Measurements from ENCODE around the gene RSAD2. TPM values are rescaled to one million over a fixed set of nuclear protein-coding genes. Genes with fewer than 3 reads are reported as not detected.
"Not testable (repeated sequence)": the region's sequence is repeated elsewhere in the genome, so short reads cannot be mapped to it uniquely, and the experiment has no call there.

RSAD2 gene
- total RNA-seq, 2 experiments from 2014 or later: 9.1 to 9.9 TPM

DNA sequence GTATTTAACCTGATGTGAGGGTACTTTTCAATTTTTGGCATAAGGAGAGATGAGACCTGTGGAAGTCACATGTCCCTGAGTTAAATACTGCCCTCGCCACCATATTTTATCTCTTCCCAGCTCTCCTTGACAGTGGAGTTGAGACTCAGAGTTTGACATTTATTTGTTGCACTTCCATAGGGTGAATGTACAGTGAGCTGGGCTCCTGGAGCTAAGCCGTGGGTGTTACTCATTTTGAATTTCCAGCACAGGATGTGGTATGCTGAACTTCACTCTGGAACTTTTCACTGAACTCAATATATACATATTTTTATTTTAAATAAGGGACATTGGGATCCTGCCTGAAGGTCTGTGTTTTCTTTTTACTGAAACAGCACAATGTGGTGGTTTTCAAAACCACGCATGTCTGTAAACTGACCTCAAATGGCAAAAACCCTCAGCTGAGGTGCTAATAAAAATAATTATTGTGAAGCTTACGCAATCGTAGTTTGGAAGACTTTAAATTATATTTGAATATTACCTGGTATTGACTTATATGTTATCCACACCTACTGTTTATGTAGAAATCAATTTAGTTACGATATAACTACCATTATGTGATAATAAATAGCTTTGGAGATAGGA lies 51.7 kb downstream of the RSAD2 start:
- H3K4me3 Mint-ChIP-seq: no peak overlapping the region
- no peaks in the 10 kb centered on the region for H3K27me3 Mint-ChIP-seq (ENCODE audit: low read depth)
- intact Hi-C loops (cut with micrococcal nuclease): no loop called here
- peaks cover 42% of the 10 kb centered on the region for H3K36me3 Mint-ChIP-seq (ENCODE audit: low read depth)
- peaks cover 19% of the 10 kb centered on the region for H3K9me3 Mint-ChIP-seq
- DNase-seq: no peak
- no peak overlapping the region for H3K27ac Mint-ChIP-seq
- CTCF ChIA-PET: interaction anchor here (0.6 to 2.1 kb wide), 12 partner anchors 10 to 129 kb away, joined by 3 to 10 read pairs (median 4); no protein-coding TSS in a partner anchor
- H3K4me1 Mint-ChIP-seq (ENCODE audit: low read depth): peaks cover 68% of the 10 kb centered on the region

DNA sequence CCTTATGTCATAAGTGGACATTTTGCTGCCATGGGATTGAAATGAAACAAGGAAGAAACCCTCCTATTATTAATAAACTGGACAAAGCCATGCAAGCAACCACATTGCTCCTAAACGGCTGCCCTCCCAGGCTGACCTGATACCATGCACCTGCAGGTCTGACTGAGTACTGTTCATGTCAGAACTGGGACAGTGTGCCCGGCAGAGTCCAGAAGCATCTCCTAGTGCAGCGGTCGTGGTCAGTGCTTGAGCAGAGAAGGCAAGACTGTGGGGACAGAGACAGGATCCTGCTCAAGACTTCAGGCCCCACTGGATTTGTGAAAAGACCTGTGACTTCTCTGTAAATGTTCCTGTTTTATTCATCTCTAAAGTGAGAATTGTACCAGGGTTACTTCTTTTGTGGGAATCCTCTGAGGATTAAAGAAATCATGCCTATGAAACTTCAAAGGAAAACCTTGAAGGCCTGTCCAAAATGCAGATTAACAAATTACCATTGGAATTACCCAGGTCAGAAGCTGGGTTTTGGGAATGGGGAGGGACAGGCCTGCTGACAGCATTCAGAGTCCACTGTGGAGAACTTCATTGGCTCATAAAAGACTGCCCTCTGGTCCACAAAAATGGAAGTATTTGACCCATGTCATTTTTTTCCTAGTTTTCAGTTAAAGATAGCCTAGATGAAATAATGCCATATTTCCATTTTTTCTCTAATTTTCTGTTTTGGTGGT lies 53.5 kb downstream of the RSAD2 start:
- H3K4me3 Mint-ChIP-seq: no peak overlapping the region
- CTCF ChIA-PET: interaction anchor here (1.1 to 1.6 kb wide), 2 partner anchors 19 to 114 kb away, joined by 3 read pairs; no protein-coding TSS in a partner anchor
- H3K36me3 Mint-ChIP-seq (ENCODE audit: low read depth): peaks cover 44% of the 10 kb centered on the region
- no peak overlapping the region for H3K27ac Mint-ChIP-seq
- intact Hi-C loops (cut with micrococcal nuclease): no loop called here
- no peaks in the 10 kb centered on the region for H3K27me3 Mint-ChIP-seq (ENCODE audit: low read depth)
- no peak for DNase-seq
- peaks cover 19% of the 10 kb centered on the region for H3K9me3 Mint-ChIP-seq
- H3K4me1 Mint-ChIP-seq (ENCODE audit: low read depth): peaks cover 69% of the 10 kb centered on the region

DNA sequence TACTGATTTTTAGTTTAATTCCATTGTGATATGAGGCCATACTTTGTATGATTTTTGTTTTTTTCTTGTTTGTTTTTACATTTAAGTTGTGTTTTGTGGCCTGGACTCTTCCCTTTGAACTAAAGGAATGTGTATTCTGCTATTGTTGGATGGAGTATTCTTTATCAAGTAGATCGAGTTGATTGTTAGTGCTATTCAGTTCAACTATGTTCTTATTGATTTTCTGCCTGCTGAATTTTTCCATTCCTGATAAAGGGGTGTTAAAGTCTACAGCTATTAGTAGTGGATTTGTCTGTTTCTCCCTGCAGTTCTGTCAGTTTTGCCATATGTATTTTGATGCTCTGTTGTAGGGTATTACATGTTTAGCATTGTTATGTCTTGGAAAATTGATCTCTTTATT lies 54.2 kb downstream of the RSAD2 start:
- H3K27ac Mint-ChIP-seq: no peak overlapping the region
- peaks cover 17% of the 10 kb centered on the region for H3K9me3 Mint-ChIP-seq
- H3K4me3 Mint-ChIP-seq: no peak overlapping the region
- no peaks in the 10 kb centered on the region for H3K27me3 Mint-ChIP-seq (ENCODE audit: low read depth)
- DNase-seq: no peak
- peaks cover 70% of the 10 kb centered on the region for H3K4me1 Mint-ChIP-seq (ENCODE audit: low read depth)
- CTCF ChIA-PET: interaction anchor here (1.1 to 1.6 kb wide), 2 partner anchors 19 to 113 kb away, joined by 3 read pairs; no protein-coding TSS in a partner anchor
- intact Hi-C loops (cut with micrococcal nuclease): no loop called here
- peaks cover 39% of the 10 kb centered on the region for H3K36me3 Mint-ChIP-seq (ENCODE audit: low read depth)

DNA sequence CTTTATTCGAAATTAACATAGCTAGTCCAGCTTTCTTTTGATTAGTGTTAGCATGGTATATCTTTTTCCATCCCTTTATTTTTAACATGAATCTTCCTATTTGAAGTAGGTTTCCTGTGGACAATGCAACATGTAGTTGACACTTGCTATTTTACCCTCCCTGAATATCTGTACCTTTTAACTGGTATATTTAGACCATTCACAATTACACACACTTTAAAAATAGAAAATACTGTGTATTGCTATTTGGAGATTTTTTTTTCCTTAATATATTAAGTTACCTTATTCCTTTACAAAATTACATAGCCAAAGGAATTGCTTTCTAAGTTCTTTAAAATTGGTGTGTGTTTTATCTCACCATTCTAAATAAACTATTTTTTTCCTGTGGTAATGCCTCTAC lies 54.6 kb downstream of the RSAD2 start:
- peaks cover 34% of the 10 kb centered on the region for H3K36me3 Mint-ChIP-seq (ENCODE audit: low read depth)
- CTCF ChIA-PET: interaction anchor here (1.1 to 1.8 kb wide), 3 partner anchors 14 to 113 kb away, joined by 3 to 6 read pairs (median 3); no protein-coding TSS in a partner anchor
- intact Hi-C loops (cut with micrococcal nuclease): no loop called here
- no peak overlapping the region for H3K27ac Mint-ChIP-seq
- H3K27me3 Mint-ChIP-seq (ENCODE audit: low read depth): no peaks in the 10 kb centered on the region
- DNase-seq: no peak
- no peak overlapping the region for H3K4me3 Mint-ChIP-seq
- H3K9me3 Mint-ChIP-seq: peaks cover 15% of the 10 kb centered on the region
- H3K4me1 Mint-ChIP-seq (ENCODE audit: low read depth): peaks cover 71% of the 10 kb centered on the region

DNA sequence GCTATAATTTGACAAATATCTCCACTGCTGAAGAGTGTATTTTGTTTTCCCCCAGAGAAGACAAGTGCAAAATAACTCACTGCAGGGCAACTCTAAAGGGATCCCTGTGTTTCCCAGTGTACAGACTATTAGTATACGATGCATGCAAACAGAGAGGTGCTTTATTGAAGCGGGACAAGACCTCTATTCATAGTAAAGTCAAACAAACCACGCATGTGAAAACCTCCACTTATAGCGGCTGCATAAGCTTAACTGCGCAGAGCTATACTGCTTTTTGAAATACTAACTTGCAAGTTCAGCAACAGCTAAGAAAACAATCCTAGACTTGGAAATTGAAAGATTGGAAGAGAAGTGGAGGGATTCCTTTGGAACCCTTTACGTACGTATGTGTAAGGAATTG lies 55.3 kb downstream of the RSAD2 start:
- intact Hi-C loops (cut with micrococcal nuclease): no loop called here
- Mint-ChIP-seq H3K4me1 (ENCODE audit: low read depth) (peaks cover 74% of the 10 kb centered on the region), H3K27ac (no peak overlapping the region), H3K9me3 (peaks cover 14% of the 10 kb centered on the region), H3K36me3 (ENCODE audit: low read depth) (peaks cover 30% of the 10 kb centered on the region), H3K27me3 (ENCODE audit: low read depth) (no peaks in the 10 kb centered on the region), H3K4me3 (no peak overlapping the region)
- CTCF ChIA-PET: interaction anchor here (0.6 to 1.8 kb wide), 4 partner anchors 13 to 39 kb away, joined by 3 to 6 read pairs (median 3); no protein-coding TSS in a partner anchor
- DNase-seq: no peak

DNA sequence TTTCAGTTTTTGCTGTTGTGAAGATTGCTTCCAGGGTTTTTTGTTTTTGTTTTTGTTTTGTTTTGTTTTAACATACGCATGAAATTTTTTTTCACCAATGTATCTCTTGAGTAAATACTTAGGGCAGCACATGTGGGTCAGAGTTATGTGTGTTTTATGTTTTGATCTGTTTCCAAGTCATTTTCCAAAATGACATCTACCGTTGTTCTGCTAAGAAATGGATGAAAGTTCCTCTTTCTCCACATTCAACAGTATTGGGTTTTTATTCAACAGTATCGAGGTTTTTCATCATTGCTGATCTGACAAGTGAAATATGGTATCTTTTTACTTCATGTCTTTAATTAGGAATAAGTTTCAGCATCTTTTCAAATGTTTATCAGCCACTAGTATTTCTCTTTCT lies 56.3 kb downstream of the RSAD2 start:
- peaks cover 69% of the 10 kb centered on the region for H3K4me1 Mint-ChIP-seq (ENCODE audit: low read depth)
- H3K27me3 Mint-ChIP-seq (ENCODE audit: low read depth): no peaks in the 10 kb centered on the region
- H3K9me3 Mint-ChIP-seq: peaks cover 8% of the 10 kb centered on the region
- H3K4me3 Mint-ChIP-seq: no peak overlapping the region
- peaks cover 21% of the 10 kb centered on the region for H3K36me3 Mint-ChIP-seq (ENCODE audit: low read depth)
- no peak overlapping the region for H3K27ac Mint-ChIP-seq
- CTCF ChIA-PET: interaction anchor here (0.6 to 1.8 kb wide), 3 partner anchors 12 to 77 kb away, joined by 3 to 6 read pairs (median 3); no protein-coding TSS in a partner anchor
- DNase-seq: no peak
- intact Hi-C loops (cut with micrococcal nuclease): no loop called here

DNA sequence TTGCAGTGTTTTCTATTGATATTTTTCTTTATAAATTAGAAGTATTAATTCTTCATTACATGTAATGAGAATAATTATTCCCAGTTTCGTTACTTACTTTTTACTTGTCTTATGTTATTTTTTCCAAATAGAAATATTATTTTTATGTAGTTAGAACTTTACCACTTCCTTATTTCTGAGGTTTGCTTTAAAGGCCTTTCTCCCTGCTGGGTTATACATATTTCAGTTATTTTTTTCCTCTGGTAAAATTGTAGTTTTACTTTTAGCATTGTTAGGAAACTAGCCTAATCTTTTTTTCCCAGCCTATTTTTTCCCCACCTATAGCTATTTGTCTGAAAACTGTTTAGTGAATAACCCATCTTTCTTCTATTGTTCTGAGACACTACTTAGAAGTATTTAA lies 56.8 kb downstream of the RSAD2 start:
- intact Hi-C loops (cut with micrococcal nuclease): no loop called here
- no peak for DNase-seq
- Mint-ChIP-seq H3K4me3 (no peak overlapping the region), H3K27me3 (ENCODE audit: low read depth) (no peaks in the 10 kb centered on the region), H3K4me1 (ENCODE audit: low read depth) (peaks cover 68% of the 10 kb centered on the region), H3K27ac (no peak overlapping the region), H3K36me3 (ENCODE audit: low read depth) (peaks cover 20% of the 10 kb centered on the region), H3K9me3 (peaks cover 8% of the 10 kb centered on the region)
- CTCF ChIA-PET: no interaction called here

DNA sequence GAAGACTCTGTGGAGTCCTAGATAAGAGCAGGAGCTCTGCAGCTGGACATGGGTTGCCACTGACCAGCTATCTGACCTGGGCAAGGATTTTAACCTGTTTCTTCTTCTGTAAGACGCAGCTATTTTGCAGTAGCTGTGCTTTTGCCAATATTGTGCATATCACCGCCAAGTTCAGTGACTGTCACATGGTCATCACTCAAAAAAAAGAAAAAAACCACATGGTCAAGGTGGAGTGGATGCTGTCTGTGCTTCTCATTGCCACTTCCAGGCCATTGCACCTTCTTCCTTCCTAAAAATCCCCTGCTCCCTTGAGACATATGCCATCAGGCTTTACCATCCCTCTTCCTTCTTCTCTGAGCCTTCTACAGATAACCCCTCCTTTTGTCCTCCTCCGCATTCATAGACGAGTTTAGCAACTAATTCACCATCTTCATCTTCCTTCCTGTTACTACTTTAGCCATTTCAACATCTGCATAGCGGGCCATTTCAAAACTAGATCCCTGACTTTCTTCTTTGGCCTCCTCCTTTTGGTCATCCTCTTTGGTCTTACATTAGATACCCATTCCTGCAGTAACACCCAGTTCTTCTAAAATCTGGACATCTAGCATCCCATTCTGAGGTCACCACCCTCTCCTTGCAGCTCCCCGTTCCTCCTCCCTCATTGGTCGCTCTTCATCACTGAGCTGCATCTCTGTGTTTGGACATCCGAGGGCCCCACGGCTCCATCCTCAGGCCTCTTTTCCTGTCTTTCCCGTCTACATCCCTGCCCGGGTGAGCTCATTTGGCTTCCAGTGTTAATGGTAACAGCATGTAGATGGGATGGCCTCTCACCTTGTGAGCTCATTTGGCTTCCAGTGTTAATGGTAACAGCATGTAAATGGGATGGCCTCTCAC lies 57.4 kb downstream of the RSAD2 start:
- H3K27ac Mint-ChIP-seq: no peak overlapping the region
- DNase-seq: no peak
- peaks cover 8% of the 10 kb centered on the region for H3K9me3 Mint-ChIP-seq
- H3K4me1 Mint-ChIP-seq (ENCODE audit: low read depth): peaks cover 62% of the 10 kb centered on the region
- peaks cover 20% of the 10 kb centered on the region for H3K36me3 Mint-ChIP-seq (ENCODE audit: low read depth)
- H3K4me3 Mint-ChIP-seq: no peak overlapping the region
- CTCF ChIA-PET: interaction anchor here (0.8 kb wide), 1 partner anchor 14 kb away, joined by 3 read pairs; no protein-coding TSS in a partner anchor
- no peaks in the 10 kb centered on the region for H3K27me3 Mint-ChIP-seq (ENCODE audit: low read depth)
- intact Hi-C loops (cut with micrococcal nuclease): no loop called here

DNA sequence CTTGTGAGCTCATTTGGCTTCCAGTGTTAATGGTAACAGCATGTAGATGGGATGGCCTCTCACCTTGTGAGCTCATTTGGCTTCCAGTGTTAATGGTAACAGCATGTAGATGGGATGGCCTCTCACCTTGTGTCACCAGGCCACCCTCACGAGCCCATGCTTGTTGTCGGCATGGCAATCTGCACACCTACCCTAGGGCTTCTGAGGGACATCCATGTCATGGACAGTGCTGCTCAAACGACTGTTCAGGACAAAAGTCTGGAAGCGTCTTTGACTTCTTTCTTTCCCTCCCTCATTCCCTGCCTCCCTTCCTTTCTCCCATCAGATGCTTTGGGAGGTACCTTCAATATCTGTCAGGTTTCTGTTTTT lies 58.1 kb downstream of the RSAD2 start:
- H3K4me1 Mint-ChIP-seq (ENCODE audit: low read depth): peaks cover 62% of the 10 kb centered on the region
- H3K27me3 Mint-ChIP-seq (ENCODE audit: low read depth); DNase-seq; H3K4me3 Mint-ChIP-seq; H3K9me3 Mint-ChIP-seq; intact Hi-C loops (cut with micrococcal nuclease); H3K27ac Mint-ChIP-seq: not testable (repeated sequence)
- CTCF ChIA-PET: interaction anchor here (0.8 kb wide), 1 partner anchor 15 kb away, joined by 3 read pairs; no protein-coding TSS in a partner anchor
- H3K36me3 Mint-ChIP-seq (ENCODE audit: low read depth): peaks cover 20% of the 10 kb centered on the region

DNA sequence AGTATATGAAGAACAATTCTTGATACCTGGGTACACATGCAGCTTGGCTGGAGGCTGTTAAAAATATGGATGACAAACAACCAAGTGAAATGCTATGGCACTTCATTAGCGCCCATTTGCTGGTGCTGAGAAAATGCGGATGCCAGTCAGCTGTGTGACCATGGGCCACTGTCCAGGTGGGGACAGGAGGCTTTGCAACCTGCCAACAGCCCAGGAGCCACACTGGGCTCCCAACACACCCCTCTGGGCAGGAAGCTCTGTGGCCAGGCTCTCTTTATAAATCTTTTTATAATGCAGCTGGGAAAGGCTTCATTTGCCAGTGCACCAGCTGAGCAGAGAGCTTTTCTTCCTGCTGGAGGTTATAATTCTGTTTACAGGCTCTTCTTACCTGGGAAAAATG lies 59.6 kb downstream of the RSAD2 start:
- intact Hi-C loops (cut with micrococcal nuclease): no loop called here
- Mint-ChIP-seq H3K27ac (no peak overlapping the region), H3K27me3 (ENCODE audit: low read depth) (no peaks in the 10 kb centered on the region), H3K36me3 (ENCODE audit: low read depth) (peaks cover 20% of the 10 kb centered on the region), H3K4me3 (no peak overlapping the region), H3K9me3 (peaks cover under 1% of the 10 kb centered on the region), H3K4me1 (ENCODE audit: low read depth) (peaks cover 53% of the 10 kb centered on the region)
- no peak for DNase-seq
- CTCF ChIA-PET: interaction anchor here (0.6 to 1.5 kb wide), 2 partner anchors 16 to 40 kb away, joined by 3 read pairs; no protein-coding TSS in a partner anchor

DNA sequence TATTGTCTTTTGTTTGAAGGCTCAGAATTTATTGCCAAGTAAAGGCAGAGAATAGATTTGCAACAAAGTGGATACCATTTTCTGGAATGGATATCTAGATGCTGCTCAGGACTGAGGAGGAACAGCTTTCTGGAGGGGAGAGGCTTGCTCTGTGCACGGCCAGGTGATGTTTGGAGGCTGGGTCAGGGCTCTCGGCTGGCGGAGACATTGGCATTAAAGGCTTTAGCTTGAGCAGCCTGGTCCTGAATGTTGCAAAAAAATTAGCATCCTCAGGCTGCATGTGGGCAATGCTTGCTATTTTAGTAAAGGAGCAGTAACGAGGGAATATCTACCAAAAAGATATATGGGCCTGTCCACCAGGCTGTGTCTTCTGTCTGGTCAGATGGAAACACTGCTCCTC lies 60.0 kb downstream of the RSAD2 start:
- CTCF ChIA-PET: interaction anchor here (0.7 to 1.6 kb wide), 3 partner anchors 14 to 71 kb away, joined by 3 read pairs; no protein-coding TSS in a partner anchor
- intact Hi-C loops (cut with micrococcal nuclease): no loop called here
- no peak for DNase-seq
- no peaks in the 10 kb centered on the region for H3K9me3 Mint-ChIP-seq
- H3K27me3 Mint-ChIP-seq (ENCODE audit: low read depth): no peaks in the 10 kb centered on the region
- H3K27ac Mint-ChIP-seq: no peak overlapping the region
- H3K4me3 Mint-ChIP-seq: no peak overlapping the region
- peaks cover 56% of the 10 kb centered on the region for H3K4me1 Mint-ChIP-seq (ENCODE audit: low read depth)
- peaks cover 24% of the 10 kb centered on the region for H3K36me3 Mint-ChIP-seq (ENCODE audit: low read depth)

DNA sequence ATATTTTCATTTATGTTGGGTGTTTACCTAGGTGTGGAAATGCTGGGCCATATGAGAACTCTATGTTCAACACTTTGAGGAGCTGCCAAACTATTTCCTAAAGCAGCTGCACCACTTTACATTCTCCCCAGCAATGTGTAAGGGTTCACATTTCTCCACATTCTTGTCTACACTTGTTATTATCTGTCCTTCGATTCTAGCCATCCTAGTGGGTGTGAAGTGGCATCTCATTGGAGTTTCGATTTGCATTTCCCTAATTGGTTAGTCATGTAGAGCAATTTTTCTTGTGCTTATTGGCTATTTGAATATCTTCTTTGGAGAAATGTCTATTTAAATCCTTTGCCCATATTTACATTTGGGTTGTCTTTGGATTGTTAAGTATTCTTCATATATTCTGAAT lies 61.5 kb downstream of the RSAD2 start:
- no peak overlapping the region for H3K4me3 Mint-ChIP-seq
- no peak overlapping the region for H3K27ac Mint-ChIP-seq
- H3K9me3 Mint-ChIP-seq: no peaks in the 10 kb centered on the region
- no peaks in the 10 kb centered on the region for H3K27me3 Mint-ChIP-seq (ENCODE audit: low read depth)
- CTCF ChIA-PET: interaction anchor here (0.7 to 1.6 kb wide), 4 partner anchors 18 to 73 kb away, joined by 3 to 4 read pairs (median 3); no protein-coding TSS in a partner anchor
- intact Hi-C loops (cut with micrococcal nuclease): no loop called here
- H3K36me3 Mint-ChIP-seq (ENCODE audit: low read depth): peaks cover 38% of the 10 kb centered on the region
- peaks cover 56% of the 10 kb centered on the region for H3K4me1 Mint-ChIP-seq (ENCODE audit: low read depth)
- DNase-seq: no peak
